Liver (tissue), 9 donors: ENCODE data around the gene EXOC3L1. TPM values are rescaled to one million over a fixed set of nuclear protein-coding genes. Genes with fewer than 3 reads are reported as not detected.

Source experiments
- DNase-seq: peaks from one replicate; pipeline ENCODE4 v3.0.0-alpha.2; 2017; ENCODE audit warnings: low spot score
- H3K27ac ChIP-seq, 2 donors: one replicate each; pipeline ENCODE4 v1.7.0; 2013; ENCODE audit warnings: inconsistent platforms in 2 of 2, low read length in 2 of 2, control low read depth in 1 of 2, low read depth in 1 of 2, mild to moderate bottlenecking in 1 of 2
- H3K27me3 ChIP-seq, 4 donors: one replicate each; pipeline versions ENCODE4 v1.6.1 to v1.7.0; 2013; ENCODE audit warnings: low read length in 3 of 4, inconsistent platforms in 1 of 4, mild to moderate bottlenecking in 1 of 4, moderate library complexity in 1 of 4; ENCODE audit not compliant: control insufficient read depth in 4 of 4, insufficient read depth in 4 of 4
- H3K36me3 ChIP-seq, 4 donors: one replicate each; pipeline versions ENCODE4 v1.6.1 to v1.7.0; 2013; ENCODE audit warnings: low read length in 3 of 4, mild to moderate bottlenecking in 3 of 4, low read depth in 1 of 4, moderate library complexity in 1 of 4; ENCODE audit not compliant: control insufficient read depth in 4 of 4, insufficient read depth in 3 of 4
- H3K4me1 ChIP-seq, 4 donors: one replicate each; pipeline versions ENCODE4 v1.6.1 to v1.7.0; 2013; ENCODE audit warnings: low read length in 3 of 4, mild to moderate bottlenecking in 3 of 4, moderate library complexity in 1 of 4; ENCODE audit not compliant: control insufficient read depth in 4 of 4, insufficient read depth in 4 of 4
- H3K4me3 ChIP-seq, 3 donors: one replicate each; pipeline versions ENCODE4 v1.6.1 to v1.7.0; 2013; ENCODE audit warnings: low read length in 3 of 3, control low read depth in 1 of 3, low read depth in 1 of 3, mild to moderate bottlenecking in 1 of 3
- H3K9ac ChIP-seq, 2 donors: one replicate each; pipeline ENCODE4 v1.7.0; 2013; ENCODE audit warnings: low read length in 2 of 2, mild to moderate bottlenecking in 2 of 2, moderate library complexity in 2 of 2, control low read depth in 1 of 2, low read depth in 1 of 2
- H3K9me3 ChIP-seq, 4 donors: one replicate each; pipeline versions ENCODE4 v1.6.1 to v1.7.0; 2013; ENCODE audit warnings: low read length in 3 of 4; ENCODE audit not compliant: control insufficient read depth in 4 of 4
- CTCF ChIP-seq: fragments of 150-350 bp; IDR thresholded peaks from 2 replicates; pipeline ENCODE4 v1.5.1; 2017; ENCODE audit warnings: improper control_type of control experiment, low read depth, low read length; ENCODE audit not compliant: missing input control
- EGR1 ChIP-seq, 2 donors: IDR thresholded peaks; 2 replicates each; pipeline ENCODE4 v1.6.1; 2016 to 2018; ENCODE audit warnings: antibody characterized with exemption in 2 of 2, low read depth in 2 of 2
- FOXA1 ChIP-seq: IDR thresholded peaks from 2 replicates; pipeline ENCODE4 v1.6.1; 2016; ENCODE audit warnings: antibody characterized with exemption
- FOXA2 ChIP-seq: IDR thresholded peaks from 2 replicates; pipeline ENCODE4 v1.6.1; 2016; ENCODE audit warnings: antibody characterized with exemption
- GABPA ChIP-seq, 2 donors: IDR thresholded peaks in 1 of 2; conservative IDR thresholded peaks in 1 of 2; 2 replicates each; pipeline ENCODE4 v1.6.1; 2016; ENCODE audit warnings: antibody characterized with exemption in 2 of 2, mild to moderate bottlenecking in 1 of 2, moderate library complexity in 1 of 2
- HNF4A ChIP-seq, 2 donors: conservative IDR thresholded peaks; 2 replicates each; pipeline ENCODE4 v1.6.1; 2016; ENCODE audit warnings: antibody characterized with exemption in 2 of 2, mild to moderate bottlenecking in 2 of 2
- HNF4G ChIP-seq: IDR thresholded peaks from 2 replicates; pipeline ENCODE4 v1.6.1; 2016; ENCODE audit warnings: antibody characterized with exemption
- JUND ChIP-seq, 2 donors: IDR thresholded peaks; 2 replicates each; pipeline ENCODE4 v1.6.1; 2016; ENCODE audit warnings: antibody characterized with exemption in 2 of 2
- MAX ChIP-seq: IDR thresholded peaks from 2 replicates; pipeline ENCODE4 v1.6.1; 2016; ENCODE audit warnings: antibody characterized with exemption
- NR2F2 ChIP-seq: IDR thresholded peaks from 2 replicates; pipeline ENCODE4 v1.6.1; 2016; ENCODE audit warnings: antibody characterized with exemption
- RAD21 ChIP-seq, 2 donors: IDR thresholded peaks; 2 replicates each; pipeline ENCODE4 v1.6.1; 2016; ENCODE audit warnings: antibody characterized with exemption in 2 of 2, mild to moderate bottlenecking in 2 of 2
- REST ChIP-seq: IDR thresholded peaks from 2 replicates; pipeline ENCODE4 v1.6.1; 2016; ENCODE audit warnings: antibody characterized with exemption, mild to moderate bottlenecking
- RXRA ChIP-seq, 2 donors: IDR thresholded peaks; 2 replicates each; pipeline ENCODE4 v1.6.1; 2017 to 2018; ENCODE audit warnings: antibody characterized with exemption in 2 of 2, mild to moderate bottlenecking in 1 of 2
- SP1 ChIP-seq: IDR thresholded peaks from 2 replicates; pipeline ENCODE4 v1.6.1; 2018; ENCODE audit warnings: antibody characterized with exemption, mild to moderate bottlenecking
- YY1 ChIP-seq: IDR thresholded peaks from 2 replicates; pipeline ENCODE4 v1.6.1; 2016; ENCODE audit warnings: antibody characterized with exemption, mild to moderate bottlenecking
- ZBTB33 ChIP-seq: IDR thresholded peaks from 2 replicates; pipeline ENCODE4 v1.6.1; 2016; ENCODE audit warnings: antibody characterized with exemption
- WGBS: extraction: QIAGEN DNeasy Blood & Tissue Kit; methylation state at CpG from one replicate; pipeline ENCODE4 v1.1.7; 2013; 5-methylcytosine and 5-hydroxymethylcytosine counted together
- polyA plus RNA-seq, 2 donors: library from polyadenylated mRNA; stranded (reverse) in 1 of 2; unstranded in 1 of 2; fragments of 200-250 nt in 1 of 2; fragments of >200 nt in 1 of 2; fragmentation: Nextera tagmentation in 1 of 2; extraction: Ambion mirVana in 1 of 2; gene quantifications; one replicate each; pipeline versions ENCODE4 v1.2.1 to v1.2.3, GENCODE V29; 2013 to 2015
- total RNA-seq, 2 donors: library from RNA; depleted of rRNA; stranded (reverse); fragments of >200 nt; gene quantifications; one replicate each; pipeline ENCODE4 v1.2.3, GENCODE V29; 2014
- donor health status: healthy.
- donor health status: healthy.
- donor health status: healthy.
- donor health status: healthy.
- donor health status: healthy.

EXOC3L1 gene
- total and polyA plus RNA-seq, 4 donors = 1.1 to 3.7 (median 2.8) TPM

GRCh38 chr16:67174706-67175231 is 15.2 kb downstream of the EXOC3L1 start:
- no peak for DNase-seq
- Histone ChIP-seq H3K27me3 (no peaks in the 10 kb centered on the region), H3K27ac (peak overlapping the region in 1 of 2 donors; percentile 66), H3K4me1 (peaks cover 12 to 38% (median 23%) of the 10 kb centered on the region in 4 donors), H3K36me3 (no peaks in the 10 kb centered on the region), H3K9ac (no peak overlapping the region), H3K9me3 (no peaks in the 10 kb centered on the region), H3K4me3 (peak overlapping the region in 1 of 3 donors; percentile 38)
- 59% methylated on average over 31 of the region's 31 CpGs for WGBS
- TF ChIP-seq FOXA1 (no peak), HNF4G (no peak), MAX (no peak), YY1 (no peak), RAD21 (IDR thresholded peaks at IDR 0.05) (no peak), FOXA2 (no peak), GABPA (IDR thresholded peaks at IDR 0.05 in 1 of 2, conservative IDR thresholded peaks at IDR 0.05 in 1 of 2) (no peak), EGR1 (IDR thresholded peaks at IDR 0.05; ENCODE audit: low read depth in 2 of 2) (no peak), NR2F2 (no peak), JUND (IDR thresholded peaks at IDR 0.05) (no peak), ZBTB33 (no peak), SP1 (no peak)

- no peaks in the 10 kb centered on the region for H3K9me3 ChIP-seq
- H3K4me1 ChIP-seq = peaks cover 16 to 39% (median 25%) of the 10 kb centered on the region in 4 donors
- TF ChIP-seq HNF4A (conservative IDR thresholded peaks at IDR 0.05) (peak; percentile 60 to 65), YY1 (peak; percentile 82), ZBTB33 (no peak), FOXA1 (no peak), RAD21 (IDR thresholded peaks at IDR 0.05) (peak in 1 of 2 donors; percentile 52), RXRA (IDR thresholded peaks at IDR 0.05) (peak; percentile 48 to 51), SP1 (peak; percentile 87), REST (peak; percentile 49), GABPA (IDR thresholded peaks at IDR 0.05 in 1 of 2, conservative IDR thresholded peaks at IDR 0.05 in 1 of 2) (peak in 1 of 2 donors; percentile 66), FOXA2 (no peak), CTCF (peak; percentile 18)
- H3K9ac ChIP-seq = peak overlapping the region in 1 of 2 donors; percentile 60
- no peaks in the 10 kb centered on the region for H3K36me3 ChIP-seq
- peak overlapping the region in 2 of 3 donors; percentile 38 to 50 for H3K4me3 ChIP-seq
- H3K27me3 ChIP-seq = no peaks in the 10 kb centered on the region
- no peak for DNase-seq
- 2% methylated on average over 71 of the region's 71 CpGs for WGBS
- H3K27ac ChIP-seq = peak overlapping the region; percentile 66 to 71
These were observed 15.9 kb downstream of the EXOC3L1 start for GRCh38 chr16:67173808-67174705.
